ENCODE measurements around the gene FGF1. TPM values are rescaled to one million over a fixed set of nuclear protein-coding genes. Genes with fewer than 3 reads are reported as not detected.

Gene FGF1
- total and polyA plus RNA-seq, 2 donors (not counting 1 experiment from before 2014, with no cell fraction given), result not detected

DNA sequence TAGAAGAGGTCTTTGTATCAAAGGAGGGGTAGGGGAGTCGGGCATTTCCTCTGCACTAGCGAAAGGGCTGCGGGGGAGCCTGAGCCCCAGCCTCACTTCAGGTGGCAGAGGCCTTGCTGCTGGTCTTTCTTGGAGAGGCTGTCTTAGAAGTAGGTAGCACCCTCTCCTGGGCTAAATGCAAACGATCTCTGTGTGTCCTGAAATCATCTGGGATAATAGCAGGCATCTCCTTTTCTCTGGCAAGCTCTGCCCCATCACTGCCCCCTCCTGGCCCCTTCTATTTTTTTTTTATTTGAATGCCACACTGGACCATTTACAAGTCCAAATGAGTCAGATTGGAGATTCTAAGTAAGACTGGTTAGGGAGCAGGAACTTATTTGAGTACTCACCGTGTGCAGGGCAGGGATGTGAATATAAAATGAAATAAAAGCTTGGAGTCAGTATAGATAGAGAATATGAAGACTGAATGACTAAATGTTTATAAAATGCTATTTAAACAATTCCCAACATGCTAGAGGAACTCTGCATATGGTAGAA lies 137.1 kb downstream of the FGF1 start:
- intact Hi-C loops (cut with micrococcal nuclease), result loop anchor here (5.0 kb wide), 1 partner anchor 557 kb away; no protein-coding TSS in a partner anchor
- POLR2A ChIA-PET, result no interaction called here

More for the DNA sequence above, 137.1 kb downstream of the FGF1 start:
- no peak for TF ChIP-seq EZH2 (IDR thresholded peaks at IDR 0.05; ENCODE audit: borderline replicate concordance, insufficient read depth, low read depth, low read length, poor library complexity, severe bottlenecking)
- TF ChIP-seq, protein P1, sequence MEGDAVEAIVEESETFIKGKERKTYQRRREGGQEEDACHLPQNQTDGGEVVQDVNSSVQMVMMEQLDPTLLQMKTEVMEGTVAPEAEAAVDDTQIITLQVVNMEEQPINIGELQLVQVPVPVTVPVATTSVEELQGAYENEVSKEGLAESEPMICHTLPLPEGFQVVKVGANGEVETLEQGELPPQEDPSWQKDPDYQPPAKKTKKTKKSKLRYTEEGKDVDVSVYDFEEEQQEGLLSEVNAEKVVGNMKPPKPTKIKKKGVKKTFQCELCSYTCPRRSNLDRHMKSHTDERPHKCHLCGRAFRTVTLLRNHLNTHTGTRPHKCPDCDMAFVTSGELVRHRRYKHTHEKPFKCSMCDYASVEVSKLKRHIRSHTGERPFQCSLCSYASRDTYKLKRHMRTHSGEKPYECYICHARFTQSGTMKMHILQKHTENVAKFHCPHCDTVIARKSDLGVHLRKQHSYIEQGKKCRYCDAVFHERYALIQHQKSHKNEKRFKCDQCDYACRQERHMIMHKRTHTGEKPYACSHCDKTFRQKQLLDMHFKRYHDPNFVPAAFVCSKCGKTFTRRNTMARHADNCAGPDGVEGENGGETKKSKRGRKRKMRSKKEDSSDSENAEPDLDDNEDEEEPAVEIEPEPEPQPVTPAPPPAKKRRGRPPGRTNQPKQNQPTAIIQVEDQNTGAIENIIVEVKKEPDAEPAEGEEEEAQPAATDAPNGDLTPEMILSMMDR (IDR thresholded peaks at IDR 0.05), result peak; percentile 66
- Histone ChIP-seq H3K4me1 (ENCODE audit: control insufficient read depth in 2 of 2, insufficient read depth in 2 of 2, low read length in 2 of 2) (peaks cover 5 to 9% of the 10 kb centered on the region in 2 donors), H2AFZ (ENCODE audit: insufficient read depth, low read depth, low read length, poor library complexity, severe bottlenecking) (no peak overlapping the region), H3K27ac (ENCODE audit: low read length in 2 of 2) (no peak overlapping the region), H4K20me1 (ENCODE audit: control insufficient read depth, insufficient read depth, low read length, poor library complexity, severe bottlenecking) (no peaks in the 10 kb centered on the region), H3K79me2 (ENCODE audit: control insufficient read depth, insufficient read depth, low read length) (no peaks in the 10 kb centered on the region), H3K4me2 (replicated peaks; ENCODE audit: low read depth, low read length, poor library complexity, severe bottlenecking) (no peak overlapping the region), H3K9me3 (ENCODE audit: control extremely low read depth in 1 of 3, control insufficient read depth in 2 of 3, insufficient read depth in 1 of 3, low read length in 2 of 3) (no peaks in the 10 kb centered on the region), H3K4me3 (ENCODE audit: control extremely low read depth in 1 of 5, extremely low read depth in 1 of 5, insufficient read depth in 1 of 5, low read depth in 2 of 5, low read length in 4 of 5) (no peak overlapping the region), H3K36me3 (replicated peaks in 1 of 2; ENCODE audit: control extremely low read depth in 1 of 2, control insufficient read depth in 1 of 2, extremely low read depth in 1 of 2, insufficient read depth in 2 of 2, low read length in 1 of 2) (no peaks in the 10 kb centered on the region), H3K9ac (ENCODE audit: low read length) (no peak overlapping the region), H3K27me3 (replicated peaks in 1 of 4; ENCODE audit: control extremely low read depth in 1 of 4, control insufficient read depth in 3 of 4, insufficient read depth in 4 of 4, low read length in 3 of 4) (peaks cover 0 to 24% (median 21%) of the 10 kb centered on the region in 4 experiments)
- Mint-ChIP-seq H3K27ac (no peak overlapping the region), H3K4me1 (peaks cover 8% of the 10 kb centered on the region), H3K9me3 (ENCODE audit: insufficient read depth) (no peaks in the 10 kb centered on the region), H3K4me3 (no peak overlapping the region), H3K27me3 (peaks cover 39% of the 10 kb centered on the region)
- ATAC-seq (ENCODE audit: low read depth), result no peak
- 66% methylated on average over 3 of the region's 5 CpGs for WGBS (ENCODE audit: insufficient coverage)
- peak; percentile 44 for DNase-seq
- CTCF ChIA-PET, result interaction anchor here (0.6 to 3.3 kb wide), 6 partner anchors 10 to 397 kb away, joined by 3 to 26 read pairs (median 4); partner anchors contain the start of gene SPRY4
